ENCODE results near the gene CHADL. TPM values are rescaled to one million over a fixed set of nuclear protein-coding genes. Genes with fewer than 3 reads are reported as not detected.

Gene CHADL
- total RNA-seq, 4 donors from 2014 or later, result 9.5 to 18.8 (median 15.7) TPM

DNA sequence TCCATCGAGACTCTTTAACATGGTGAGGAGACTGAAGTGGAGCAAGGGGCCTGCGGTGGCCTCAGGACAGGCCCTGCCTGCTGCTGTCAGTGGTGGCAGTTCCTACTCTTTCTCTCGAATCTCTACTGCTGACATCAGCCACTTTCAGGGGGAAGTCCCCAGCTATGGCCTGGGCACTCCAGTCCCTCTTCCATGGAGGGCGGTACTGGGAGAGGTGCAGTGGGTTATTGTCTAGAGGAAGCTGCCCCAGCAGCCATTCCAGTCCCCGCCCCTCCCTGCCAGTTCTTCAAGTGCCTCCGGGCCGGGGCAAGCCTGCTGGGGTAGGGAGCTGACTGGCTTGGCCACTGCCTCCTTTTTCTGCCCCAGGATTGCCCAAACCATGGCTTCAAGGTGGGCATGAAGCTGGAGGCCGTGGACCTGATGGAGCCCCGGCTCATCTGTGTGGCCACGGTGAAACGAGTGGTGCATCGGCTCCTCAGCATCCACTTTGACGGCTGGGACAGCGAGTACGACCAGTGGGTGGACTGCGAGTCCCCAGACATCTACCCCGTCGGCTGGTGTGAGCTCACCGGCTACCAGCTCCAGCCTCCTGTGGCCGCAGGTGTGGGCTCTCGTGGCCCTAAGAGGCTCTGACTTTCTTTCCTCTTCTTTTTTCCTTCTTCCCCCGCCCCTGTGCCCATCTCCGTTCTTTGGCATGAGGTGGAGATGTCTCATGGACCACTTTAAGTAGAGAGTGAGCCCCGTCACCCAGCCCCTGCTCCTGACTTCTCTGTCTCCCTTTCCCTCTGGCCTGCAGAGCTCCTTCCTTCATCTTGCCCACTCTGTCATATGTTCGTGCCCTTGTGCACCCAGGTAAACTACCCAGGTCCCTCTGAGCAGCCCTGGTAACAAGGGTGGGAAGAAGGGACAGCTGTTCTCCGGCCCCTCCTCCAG lies 13.7 kb downstream of the CHADL start:
- no peak for DNase-seq (ENCODE audit: low spot score in 2 of 2)

DNA sequence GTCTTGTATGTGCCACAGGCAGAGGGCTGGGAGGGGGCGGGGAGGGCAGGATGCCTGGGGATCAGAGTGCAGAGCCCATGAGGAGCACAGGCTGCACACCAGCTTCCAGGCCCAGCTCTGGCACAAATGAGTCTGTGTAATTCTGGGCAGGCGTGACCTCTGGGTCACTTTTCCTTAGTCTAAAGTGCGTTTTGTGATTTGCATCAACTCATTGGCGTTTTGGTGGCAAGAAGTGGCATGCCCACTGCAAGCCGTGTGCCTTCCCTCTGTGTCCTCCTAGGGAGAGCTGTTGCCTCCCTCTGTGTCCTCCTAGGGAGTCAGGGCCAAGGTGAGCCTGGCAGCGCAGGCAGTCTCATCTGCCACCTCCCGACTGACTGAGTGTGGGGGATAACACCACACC lies 17.2 kb downstream of the CHADL start:
- Histone ChIP-seq H3K9me3 (no peaks in the 10 kb centered on the region), H3K36me3 (peaks cover 83% of the 10 kb centered on the region), H3K27ac (no peak overlapping the region), H3K4me1 (no peaks in the 10 kb centered on the region), H3K4me3 (no peak overlapping the region), H3K27me3 (no peaks in the 10 kb centered on the region)
- WGBS, result 60% methylated on average over 1 of the region's 7 CpGs
- TF ChIP-seq EP300 (IDR thresholded peaks at IDR 0.05), result no peak
- TF ChIP-seq POLR2A (IDR thresholded peaks at IDR 0.05), result no peak
- no peak for TF ChIP-seq POLR2AphosphoS5 (IDR thresholded peaks at IDR 0.05)
- TF ChIP-seq, protein P1, sequence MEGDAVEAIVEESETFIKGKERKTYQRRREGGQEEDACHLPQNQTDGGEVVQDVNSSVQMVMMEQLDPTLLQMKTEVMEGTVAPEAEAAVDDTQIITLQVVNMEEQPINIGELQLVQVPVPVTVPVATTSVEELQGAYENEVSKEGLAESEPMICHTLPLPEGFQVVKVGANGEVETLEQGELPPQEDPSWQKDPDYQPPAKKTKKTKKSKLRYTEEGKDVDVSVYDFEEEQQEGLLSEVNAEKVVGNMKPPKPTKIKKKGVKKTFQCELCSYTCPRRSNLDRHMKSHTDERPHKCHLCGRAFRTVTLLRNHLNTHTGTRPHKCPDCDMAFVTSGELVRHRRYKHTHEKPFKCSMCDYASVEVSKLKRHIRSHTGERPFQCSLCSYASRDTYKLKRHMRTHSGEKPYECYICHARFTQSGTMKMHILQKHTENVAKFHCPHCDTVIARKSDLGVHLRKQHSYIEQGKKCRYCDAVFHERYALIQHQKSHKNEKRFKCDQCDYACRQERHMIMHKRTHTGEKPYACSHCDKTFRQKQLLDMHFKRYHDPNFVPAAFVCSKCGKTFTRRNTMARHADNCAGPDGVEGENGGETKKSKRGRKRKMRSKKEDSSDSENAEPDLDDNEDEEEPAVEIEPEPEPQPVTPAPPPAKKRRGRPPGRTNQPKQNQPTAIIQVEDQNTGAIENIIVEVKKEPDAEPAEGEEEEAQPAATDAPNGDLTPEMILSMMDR (IDR thresholded peaks at IDR 0.05), result no peak
- DNase-seq (ENCODE audit: low spot score in 2 of 2), result no peak

More for the DNA sequence above, 13.7 kb downstream of the CHADL start:
- TF ChIP-seq POLR2AphosphoS5 (IDR thresholded peaks at IDR 0.05), result no peak
- TF ChIP-seq POLR2A (IDR thresholded peaks at IDR 0.05), result no peak
- no peak for TF ChIP-seq EP300 (IDR thresholded peaks at IDR 0.05)
- TF ChIP-seq, protein P1 (IDR thresholded peaks at IDR 0.05), result no peak
- Histone ChIP-seq H3K9me3 (no peaks in the 10 kb centered on the region), H3K4me3 (no peak overlapping the region), H3K27me3 (no peaks in the 10 kb centered on the region), H3K4me1 (no peaks in the 10 kb centered on the region), H3K27ac (no peak overlapping the region), H3K36me3 (peaks cover 88% of the 10 kb centered on the region)
- WGBS, result 89% methylated on average over 26 of the region's 26 CpGs

DNA sequence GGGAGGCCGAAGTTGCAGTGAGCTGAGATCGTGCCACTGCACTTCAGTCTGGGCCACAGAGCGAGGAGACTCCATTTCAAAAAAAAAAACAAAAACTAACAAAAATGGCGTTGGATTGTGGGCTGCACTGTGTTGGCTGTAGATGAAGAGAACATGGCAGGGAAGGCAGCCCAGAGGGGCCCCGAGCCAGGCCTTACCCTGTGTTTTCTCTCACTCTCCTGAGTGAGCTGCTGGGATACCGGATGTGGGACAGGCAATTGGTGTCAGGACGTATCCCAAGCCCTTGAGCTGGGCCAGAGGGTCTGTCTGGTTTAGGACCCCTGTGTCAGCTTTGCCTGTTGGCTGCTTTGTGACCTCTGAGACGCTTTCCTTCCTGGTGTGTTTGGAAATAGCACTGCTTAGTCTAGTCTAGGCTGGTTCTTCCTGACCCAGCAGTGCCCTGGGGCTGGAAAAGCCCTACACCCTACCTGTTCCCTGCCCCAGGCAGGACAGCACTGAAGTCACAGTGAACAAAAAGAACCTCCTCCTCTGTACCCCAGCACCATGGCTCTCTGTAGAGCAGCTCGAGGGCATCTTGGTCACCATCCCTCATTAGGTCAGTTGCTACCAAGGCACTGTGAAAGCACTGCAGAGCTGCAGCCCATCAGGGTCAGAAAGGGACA lies 17.8 kb downstream of the CHADL start:
- no peak for TF ChIP-seq POLR2A (IDR thresholded peaks at IDR 0.05)
- TF ChIP-seq, protein P1 (IDR thresholded peaks at IDR 0.05), result no peak
- no peak for TF ChIP-seq POLR2AphosphoS5 (IDR thresholded peaks at IDR 0.05)
- TF ChIP-seq EP300 (IDR thresholded peaks at IDR 0.05), result no peak
- no peak for DNase-seq (ENCODE audit: low spot score in 2 of 2)
- Histone ChIP-seq H3K27me3 (no peaks in the 10 kb centered on the region), H3K9me3 (no peaks in the 10 kb centered on the region), H3K36me3 (peaks cover 78% of the 10 kb centered on the region), H3K4me3 (no peak overlapping the region), H3K27ac (no peak overlapping the region), H3K4me1 (no peaks in the 10 kb centered on the region)
- 76% methylated on average over 9 of the region's 9 CpGs for WGBS

DNA sequence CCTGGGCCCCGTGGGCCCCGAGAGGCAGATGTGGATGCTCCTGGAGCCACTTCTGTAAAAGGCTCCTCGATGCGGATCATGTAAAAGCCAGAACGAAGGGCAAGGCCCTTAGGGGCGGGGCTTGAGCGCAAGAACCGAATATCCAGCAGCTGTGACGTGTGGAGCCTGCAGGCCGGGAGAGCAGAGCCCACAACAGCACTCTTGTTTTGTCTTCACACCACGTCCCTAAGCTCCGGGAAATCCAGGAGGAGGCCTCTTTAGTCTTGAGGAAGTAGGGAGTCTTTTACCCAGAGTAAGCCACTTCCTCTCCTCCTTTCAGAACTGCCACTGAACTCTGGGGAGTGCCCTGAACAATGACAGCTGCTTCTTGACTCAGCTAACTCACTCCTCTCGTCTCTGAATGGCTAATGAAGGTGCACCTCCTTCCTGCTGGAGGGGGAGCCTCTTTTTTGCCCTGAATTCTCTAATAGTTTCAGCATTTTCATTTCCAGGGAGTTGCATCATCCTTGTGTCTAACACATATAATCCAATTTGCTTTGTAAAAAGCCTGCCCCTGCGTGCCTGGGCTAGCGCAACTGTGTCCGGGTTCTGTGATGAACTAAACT lies 23.1 kb downstream of the CHADL start:
- Histone ChIP-seq H3K4me1 (peaks cover 13% of the 10 kb centered on the region), H3K36me3 (peaks cover 51% of the 10 kb centered on the region), H3K9me3 (no peaks in the 10 kb centered on the region), H3K4me3 (peak overlapping the region; percentile 13), H3K27me3 (no peaks in the 10 kb centered on the region), H3K27ac (peak overlapping the region; percentile 69)
- TF ChIP-seq POLR2A (IDR thresholded peaks at IDR 0.05) (no peak), EP300 (IDR thresholded peaks at IDR 0.05) (no peak), POLR2AphosphoS5 (IDR thresholded peaks at IDR 0.05) (peak in 1 of 3 donors; percentile 31)
- TF ChIP-seq, protein P1 (IDR thresholded peaks at IDR 0.05), result no peak
- peak in 1 of 2 donors; percentile 75 for DNase-seq (ENCODE audit: low spot score in 2 of 2)
- WGBS, result 39% methylated on average over 15 of the region's 16 CpGs

Data from suprapubic skin (tissue), 4 donors.